Stimulated activated naive CD8-positive, alpha-beta T cell treated with anti-CD3 and anti-CD28 coated beads, Interleukin-15, Interleukin-2, amounts not matched to agents 100 U/mL and 50 U/mL, for 24 hours (primary cell): ENCODE data around the gene VKORC1.
"Not testable (repeated sequence)": the region's sequence is repeated elsewhere in the genome, so short reads cannot be mapped to it uniquely, and the experiment has no call there.

ENCODE experiments used
- ATAC-seq: fragments of 150-1000 bp; cut with Tn5 transposase; one replicate; pipeline ENCODE4 v1.10.0; 2021
- DNase-seq: peaks from one replicate; pipeline ENCODE4 v3.0.0; 2021

VKORC1 gene

DNA sequence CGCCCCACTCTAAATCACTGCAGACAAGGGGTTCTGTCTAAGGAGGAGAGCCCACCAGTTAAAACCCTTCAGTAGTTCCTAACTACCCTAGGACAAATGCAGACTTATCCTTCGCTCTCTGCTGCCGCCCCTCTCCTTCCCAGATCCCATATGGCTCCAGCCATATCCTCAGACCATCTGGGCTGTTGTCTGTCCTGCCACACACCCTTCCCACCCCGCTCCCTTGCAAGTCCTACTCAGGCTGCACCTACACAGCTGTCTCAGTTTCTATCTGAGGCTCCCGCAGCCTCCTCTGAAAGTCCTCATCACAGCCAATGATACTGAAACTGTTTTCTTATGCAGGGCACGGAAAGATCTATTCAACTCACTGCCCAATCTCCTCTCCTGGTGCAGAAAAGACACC lies 12.9 kb upstream of the VKORC1 start:
- ATAC-seq: peak; percentile 78

DNA sequence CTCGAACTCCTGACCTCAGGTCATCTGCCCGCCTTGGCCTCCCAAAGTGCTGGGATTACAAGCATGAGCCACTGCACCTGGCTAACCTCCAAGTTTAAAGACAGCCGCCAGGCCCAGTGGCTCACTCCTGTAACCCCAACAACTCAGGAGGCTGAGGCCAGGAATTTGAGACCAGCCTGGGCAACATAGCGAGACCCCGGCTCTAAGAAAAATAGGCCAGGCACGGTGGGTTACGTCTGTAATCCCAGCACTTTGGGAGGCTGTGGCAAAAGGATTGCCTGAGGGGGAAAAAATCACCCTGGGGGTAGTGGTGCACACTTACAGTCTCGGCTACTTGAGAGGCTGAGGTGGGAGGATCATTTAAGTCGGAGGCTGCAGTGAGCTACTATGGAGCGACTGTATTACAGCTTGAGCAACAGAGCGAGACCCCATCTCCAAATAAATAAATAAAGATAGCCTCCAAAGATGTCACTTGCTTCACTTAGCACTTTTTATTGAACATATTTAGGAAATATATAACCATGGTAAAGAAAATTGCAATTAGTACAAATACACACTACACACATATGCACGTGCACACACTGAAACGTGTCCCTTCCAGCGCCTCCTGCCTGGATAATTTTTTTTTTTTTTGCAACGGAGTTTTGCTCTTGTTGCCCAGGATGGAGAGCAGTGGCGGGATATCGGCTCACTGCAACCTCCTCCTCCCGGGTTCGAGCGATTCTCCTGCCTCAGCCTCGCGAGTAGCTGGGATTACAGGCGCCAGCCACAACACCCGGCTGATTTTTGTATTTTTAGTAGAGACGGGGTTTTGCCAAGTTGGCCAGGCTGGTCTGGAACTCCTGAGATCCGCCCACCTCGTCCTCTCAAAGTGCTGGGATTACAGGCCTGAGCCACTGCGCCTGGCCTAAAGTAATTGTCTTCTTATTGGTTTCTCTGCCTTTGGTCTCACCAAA lies 12.2 kb upstream of the VKORC1 start:
- no peak for ATAC-seq
- no peak for DNase-seq

More for the DNA sequence above, 12.9 kb upstream of the VKORC1 start:
- DNase-seq: peak; percentile 56

DNA sequence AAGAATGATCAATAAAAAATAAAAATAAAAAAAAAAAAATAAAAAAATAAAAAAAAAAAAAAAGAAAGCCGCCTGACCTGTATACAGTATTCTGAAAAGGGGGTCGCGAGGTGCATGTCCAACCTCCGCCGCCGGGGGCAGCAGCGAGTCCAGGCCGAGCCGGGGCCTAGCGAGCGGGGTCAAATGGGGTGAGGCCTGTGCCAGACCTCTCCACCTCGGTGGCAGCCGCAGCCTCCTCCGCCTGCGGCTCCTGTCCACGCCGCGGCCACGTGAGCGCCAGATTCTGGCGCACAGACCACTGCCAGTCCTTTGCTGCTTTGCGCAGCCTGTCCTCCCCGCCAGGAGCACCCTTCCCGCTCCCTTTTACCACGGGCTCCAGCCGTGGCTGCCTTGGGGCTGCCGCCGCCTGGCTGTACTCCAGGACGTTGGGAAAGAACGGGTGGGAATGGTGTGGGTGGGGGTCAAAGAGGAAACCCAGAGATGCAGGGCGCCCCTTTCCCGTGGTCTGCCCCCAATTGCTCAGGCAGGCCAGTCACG lies 11.1 kb upstream of the VKORC1 start:
- DNase-seq: peak; percentile 95
- ATAC-seq: peak; percentile 63

DNA sequence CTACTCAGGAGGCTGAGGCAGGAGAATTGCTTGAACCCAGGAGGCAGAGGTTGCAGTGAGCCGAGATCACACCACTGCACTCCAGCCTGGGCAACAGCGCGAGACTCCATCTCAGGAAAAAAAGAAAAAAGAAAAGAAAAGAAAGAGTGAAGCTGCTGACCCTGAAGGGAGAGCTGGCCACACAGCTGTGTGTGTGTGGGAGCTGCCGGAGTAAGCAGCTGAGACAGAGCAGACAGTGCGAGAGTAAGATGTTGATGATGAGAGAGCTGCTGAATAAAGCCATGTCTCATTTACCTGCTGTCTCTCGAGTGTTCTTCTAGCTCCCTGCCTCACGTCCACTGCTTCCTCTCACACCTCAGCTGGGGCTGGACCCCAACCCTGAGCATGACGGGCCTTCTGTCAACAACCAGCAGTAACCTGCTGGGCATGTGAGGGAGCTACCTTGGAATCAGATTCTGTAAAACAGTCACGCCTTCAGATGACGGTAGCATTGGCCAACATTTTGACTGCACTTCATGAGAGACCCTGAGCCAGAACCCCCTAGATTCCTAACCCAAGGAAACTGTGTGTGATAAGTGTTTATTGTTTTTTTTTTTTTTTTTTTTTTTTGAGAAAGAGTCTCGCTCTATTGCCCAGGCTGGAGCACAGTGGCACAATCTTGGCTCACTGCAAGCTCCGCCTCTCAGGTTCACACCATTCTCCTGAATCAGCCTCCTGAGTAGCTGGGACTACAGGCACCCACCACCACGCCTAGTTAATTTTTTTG lies 6.5 kb upstream of the VKORC1 start:
- DNase-seq, ATAC-seq: not testable (repeated sequence)

DNA sequence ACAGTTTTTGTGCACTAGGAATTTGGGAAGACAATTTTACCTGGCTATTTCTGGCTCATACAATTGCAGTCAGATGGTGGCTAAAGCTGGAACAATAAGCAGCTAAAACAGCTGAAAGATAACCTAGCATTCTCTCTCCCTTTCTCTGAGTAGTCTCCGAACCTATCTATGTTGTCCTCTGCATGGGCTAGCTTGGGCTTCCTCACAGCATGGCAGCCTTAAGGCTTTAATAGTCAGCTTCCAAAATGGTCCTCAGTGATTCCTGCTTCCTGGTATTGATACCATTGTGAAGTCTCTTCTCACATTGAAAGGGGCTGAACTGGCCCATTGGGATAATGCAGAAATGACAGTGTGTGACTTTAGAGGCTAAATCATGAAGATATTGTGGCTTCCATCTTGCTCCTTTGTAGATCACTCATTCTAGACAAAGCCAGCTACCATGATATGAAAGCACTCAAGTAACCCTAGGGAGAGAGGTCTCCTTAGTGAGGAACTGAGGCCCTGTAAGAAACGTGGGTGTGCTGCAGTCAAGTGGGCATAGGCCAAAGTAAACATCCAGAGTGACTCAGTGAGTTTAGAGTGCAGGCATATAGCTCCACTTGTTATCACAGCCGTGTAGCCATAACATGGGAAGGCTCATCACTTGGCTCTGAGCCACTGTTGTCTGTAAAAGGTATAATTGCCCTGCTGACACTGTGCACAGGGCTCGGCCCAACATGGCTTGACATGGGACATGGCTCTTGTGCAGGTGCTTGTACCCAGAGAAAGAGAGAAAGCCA lies 5.5 kb upstream of the VKORC1 start:
- DNase-seq (no peak), ATAC-seq (no peak)

DNA sequence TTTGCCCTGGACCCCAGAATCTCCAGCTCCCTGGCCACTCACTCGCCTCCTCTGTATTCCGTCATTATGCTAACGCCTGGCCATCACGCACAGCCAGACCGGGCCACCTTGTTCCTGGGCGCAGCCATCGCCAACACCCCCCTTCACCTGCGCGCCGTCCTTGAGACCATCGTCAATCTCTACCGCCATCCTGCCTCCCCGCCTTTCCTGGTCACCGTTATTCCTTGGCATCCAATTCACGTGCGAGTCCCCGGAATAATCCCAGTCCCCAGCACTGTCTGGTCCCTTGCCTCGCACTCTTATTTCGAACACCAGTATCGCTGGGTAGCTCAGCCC lies 541 bp downstream of the VKORC1 start:
- ATAC-seq: no peak
- peak; percentile 28 for DNase-seq

DNA sequence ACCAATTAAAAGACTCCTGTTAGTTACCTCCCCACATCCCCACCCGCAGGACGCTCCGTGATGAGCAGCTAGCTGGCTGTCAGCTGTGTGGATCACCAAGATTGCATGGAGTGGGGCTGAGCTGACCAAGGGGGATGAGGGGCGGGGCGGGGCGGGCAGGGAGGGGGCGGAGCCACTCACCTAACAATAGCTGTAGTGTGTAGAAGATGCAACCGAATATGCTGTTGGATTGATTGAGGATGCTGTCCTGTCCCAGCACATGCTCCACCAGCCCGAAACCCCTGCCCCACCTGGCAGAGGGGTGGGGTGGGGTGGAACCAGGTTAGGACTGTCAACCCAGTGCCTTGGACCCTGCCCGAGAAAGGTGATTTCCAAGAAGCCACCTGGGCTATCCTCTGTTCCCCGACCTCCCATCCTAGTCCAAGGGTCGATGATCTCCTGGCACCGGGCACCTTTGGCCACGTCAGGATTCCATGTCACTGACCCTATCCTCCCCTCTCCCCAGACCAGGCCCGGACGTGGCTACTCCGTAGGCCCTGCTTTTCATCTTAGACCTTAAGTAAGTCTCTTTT lies 1.4 kb downstream of the VKORC1 start:
- ATAC-seq (no peak), DNase-seq (no peak)

DNA sequence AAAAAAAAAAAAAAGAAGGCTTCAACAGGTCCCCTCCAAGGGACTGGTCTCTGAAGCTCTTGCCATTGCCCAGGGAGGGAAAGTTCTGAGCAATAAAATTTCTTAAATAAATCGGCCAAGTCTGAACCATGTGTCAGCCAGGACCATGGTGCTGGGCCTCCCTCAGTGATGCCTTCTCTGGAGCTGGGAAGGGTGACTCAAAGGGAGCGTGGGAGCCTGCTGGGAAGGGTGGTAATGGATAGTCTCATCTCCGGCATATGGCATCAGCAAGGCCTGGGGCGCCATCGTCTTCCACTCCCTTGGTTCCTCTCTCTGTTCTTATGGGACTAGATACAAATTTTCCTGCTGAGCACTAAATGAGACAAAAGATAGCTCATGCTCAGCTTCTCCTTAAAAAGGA lies 2.3 kb downstream of the VKORC1 start:
- ATAC-seq (no peak), DNase-seq (no peak)

DNA sequence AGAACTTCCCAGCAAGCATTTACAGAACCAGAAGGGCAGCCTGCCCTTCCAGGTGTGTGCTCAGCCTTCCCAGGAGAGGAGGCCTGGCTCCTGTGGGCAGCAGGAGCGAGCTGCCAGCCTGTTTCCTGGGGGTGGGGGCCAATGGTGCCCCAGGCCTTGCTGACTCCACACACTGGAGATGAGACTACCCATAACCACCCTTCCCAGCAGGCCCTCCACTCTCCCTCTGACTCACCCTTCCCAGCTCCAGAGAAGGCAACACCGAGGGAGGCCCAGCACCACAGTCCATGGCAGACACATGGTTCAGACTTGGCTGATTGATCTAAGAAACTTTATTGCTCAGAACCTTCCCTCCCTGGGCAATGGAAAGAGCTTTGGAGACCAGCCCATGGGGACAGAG lies 4.1 kb downstream of the VKORC1 start:
- DNase-seq (no peak), ATAC-seq (no peak)

DNA sequence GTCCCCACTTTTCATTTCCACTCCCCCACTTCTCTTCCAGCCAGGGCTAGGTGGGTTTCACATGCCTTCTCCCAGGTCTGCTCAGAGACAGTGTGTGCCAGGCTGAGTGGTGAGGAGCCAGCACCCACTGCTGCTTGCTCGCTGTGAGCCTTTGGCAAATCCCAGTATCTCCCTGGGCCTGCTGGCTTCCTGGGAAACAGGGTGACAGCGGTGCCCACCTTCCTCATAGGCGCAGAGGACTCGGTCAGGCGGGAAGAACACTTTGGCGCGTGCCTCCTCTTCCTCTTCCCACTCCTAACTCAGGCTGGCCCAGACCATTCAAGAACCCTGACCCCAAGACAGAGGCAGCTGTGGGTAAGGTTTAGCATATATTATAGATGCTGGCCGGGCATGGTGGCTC lies 5.4 kb downstream of the VKORC1 start:
- DNase-seq: no peak
- no peak for ATAC-seq

DNA sequence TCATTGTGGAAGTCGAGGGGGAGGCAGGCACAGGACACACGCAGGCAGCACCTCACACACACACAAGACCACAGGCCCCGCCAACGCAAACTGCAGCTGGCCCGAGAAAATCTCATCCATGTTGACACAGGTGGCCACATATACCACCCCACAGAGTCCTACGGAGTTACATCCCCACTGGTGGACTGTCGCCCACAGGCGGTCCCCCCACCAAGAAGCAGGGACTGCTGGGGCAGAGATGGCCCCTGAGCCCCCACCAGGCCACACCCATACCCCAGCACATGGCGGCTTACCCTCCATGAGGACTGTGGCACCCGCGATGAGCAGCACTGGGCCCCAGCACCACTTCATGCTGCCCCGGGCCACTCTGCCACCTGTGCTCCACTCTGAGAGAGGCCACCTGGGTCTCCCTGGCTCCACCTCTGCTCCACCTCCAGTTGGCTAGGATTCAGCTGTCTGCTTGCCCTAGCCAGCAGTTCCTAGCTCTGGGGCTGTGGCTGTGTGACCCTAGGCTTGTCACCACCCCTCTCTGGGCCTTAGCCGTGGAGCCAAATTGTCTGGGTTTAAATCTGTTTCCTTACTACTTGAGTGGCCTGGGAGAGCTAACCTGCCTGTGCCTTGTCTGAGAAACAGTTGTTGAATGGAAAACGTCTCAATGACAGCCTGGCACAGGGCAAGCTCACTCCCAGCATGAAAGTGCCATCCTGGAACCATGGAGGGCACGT lies 6.0 kb downstream of the VKORC1 start, which contains the start of gene PRSS53:
Gene PRSS53 (minus strand): TSS at position 485 of the 725 bp plus-strand sequence. CDS start 134 bp downstream, at position 351.
- DNase-seq: no peak
- no peak for ATAC-seq

DNA sequence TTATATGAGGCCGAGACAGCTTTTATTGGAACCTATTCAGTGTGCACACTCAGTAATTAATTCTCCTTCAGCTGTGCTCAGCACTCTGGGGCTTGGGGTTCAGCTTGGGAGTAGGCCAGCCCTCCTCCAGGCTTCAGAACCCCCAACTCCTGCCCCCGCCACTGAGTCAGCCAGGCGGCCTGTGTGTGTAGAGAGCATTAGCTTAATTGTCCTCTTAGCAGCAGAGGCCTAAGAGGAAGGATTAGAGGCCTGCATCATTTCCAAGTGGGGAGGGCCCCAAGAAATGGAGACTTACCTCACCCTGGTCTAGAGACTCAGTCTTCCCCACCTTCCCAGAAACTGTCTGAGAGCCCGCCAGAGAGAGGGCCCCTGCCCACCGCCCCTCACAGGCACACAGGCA lies 6.6 kb downstream of the VKORC1 start:
- no peak for ATAC-seq
- no peak for DNase-seq

DNA sequence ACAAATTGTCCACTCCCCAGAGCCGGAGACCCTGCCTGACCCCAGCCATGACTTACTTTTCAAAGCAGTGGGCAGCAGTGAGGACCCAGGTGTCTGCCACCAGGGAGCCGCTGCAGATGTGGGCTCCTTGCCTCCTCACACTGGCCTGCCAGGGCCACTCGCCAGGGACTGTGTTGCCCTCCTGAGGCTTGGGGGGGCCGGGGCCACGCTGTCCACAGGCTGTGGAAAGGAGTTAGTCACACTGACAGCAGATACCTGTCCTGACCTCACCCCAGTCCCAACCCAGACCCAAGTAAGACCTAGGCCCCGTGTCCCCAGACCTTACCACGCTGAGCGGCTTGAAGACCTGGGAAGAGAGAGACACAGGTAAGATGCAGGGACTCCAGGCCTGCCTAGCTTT lies 7.1 kb downstream of the VKORC1 start:
- DNase-seq (no peak), ATAC-seq (no peak)

DNA sequence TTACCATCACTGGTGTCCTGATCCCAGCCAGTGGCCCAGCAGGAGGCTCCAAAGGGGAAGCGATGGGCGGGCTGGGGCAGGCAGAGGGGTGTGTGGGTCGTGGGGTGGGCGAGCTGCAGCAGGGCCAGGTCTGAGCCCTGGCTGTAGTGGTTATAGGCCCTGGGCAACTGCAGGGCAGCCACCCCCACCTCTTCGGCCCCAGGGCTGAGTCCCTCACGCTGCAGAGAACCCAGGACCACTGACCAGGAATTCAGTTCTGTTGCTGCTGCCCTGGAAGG lies 8.0 kb downstream of the VKORC1 start:
- ATAC-seq: no peak
- DNase-seq: no peak

DNA sequence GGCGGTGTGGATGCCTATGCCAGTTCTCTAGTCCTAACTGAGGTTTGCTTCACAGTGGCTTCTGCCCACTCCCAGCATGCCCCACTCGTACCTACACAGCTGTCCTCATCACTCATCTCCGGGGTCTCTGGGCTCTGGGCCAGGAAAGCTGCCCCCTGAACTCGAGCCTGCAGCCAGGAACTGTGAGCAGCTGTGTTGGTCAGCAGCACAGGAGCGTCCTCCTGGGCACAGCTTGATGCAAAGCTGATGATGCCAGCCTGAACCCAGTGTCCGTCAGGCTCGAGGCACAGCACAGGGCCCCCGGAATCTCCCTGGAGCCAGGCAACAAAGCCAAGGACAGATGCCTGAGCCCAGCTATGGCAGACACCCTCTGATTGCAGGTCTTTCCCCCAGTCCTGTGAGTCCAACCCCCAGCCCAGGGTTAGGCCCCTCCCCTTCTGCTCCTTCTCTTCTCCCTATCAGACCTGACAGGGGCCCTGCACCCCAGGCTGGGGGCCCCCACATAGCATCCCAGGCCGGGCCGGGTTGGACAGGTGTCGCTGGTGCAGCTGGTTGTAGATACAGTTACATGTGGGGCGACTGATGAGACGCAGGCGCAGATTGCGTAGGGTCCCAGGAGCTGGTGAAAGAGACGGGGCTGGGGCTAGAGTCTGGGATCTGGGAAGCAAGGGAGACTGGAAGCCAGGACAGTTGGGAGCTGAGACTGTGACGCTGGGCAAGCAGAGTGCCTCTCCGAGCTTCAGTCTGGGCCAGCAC lies 8.5 kb downstream of the VKORC1 start:
- ATAC-seq (no peak), DNase-seq (no peak)

DNA sequence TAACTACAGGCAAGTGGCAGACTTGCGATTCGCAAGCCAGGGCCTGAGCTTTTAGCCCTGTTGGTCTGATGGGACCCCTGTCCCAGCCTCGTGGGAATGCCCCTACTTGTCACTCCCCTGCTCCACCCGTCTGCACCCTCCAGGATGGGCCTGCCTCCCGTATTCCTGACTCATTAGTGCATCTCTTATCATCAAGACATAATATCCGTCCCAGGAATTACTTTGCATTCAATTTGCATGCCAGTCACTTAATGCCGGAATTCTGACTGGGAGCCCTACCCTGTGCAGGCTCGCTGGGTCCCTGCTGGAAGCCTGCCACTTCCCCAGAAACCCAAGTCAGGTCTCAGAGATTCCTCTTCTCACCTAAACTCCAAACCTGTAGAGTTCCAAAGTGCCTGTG lies 9.2 kb downstream of the VKORC1 start:
- DNase-seq (no peak), ATAC-seq (no peak)

DNA sequence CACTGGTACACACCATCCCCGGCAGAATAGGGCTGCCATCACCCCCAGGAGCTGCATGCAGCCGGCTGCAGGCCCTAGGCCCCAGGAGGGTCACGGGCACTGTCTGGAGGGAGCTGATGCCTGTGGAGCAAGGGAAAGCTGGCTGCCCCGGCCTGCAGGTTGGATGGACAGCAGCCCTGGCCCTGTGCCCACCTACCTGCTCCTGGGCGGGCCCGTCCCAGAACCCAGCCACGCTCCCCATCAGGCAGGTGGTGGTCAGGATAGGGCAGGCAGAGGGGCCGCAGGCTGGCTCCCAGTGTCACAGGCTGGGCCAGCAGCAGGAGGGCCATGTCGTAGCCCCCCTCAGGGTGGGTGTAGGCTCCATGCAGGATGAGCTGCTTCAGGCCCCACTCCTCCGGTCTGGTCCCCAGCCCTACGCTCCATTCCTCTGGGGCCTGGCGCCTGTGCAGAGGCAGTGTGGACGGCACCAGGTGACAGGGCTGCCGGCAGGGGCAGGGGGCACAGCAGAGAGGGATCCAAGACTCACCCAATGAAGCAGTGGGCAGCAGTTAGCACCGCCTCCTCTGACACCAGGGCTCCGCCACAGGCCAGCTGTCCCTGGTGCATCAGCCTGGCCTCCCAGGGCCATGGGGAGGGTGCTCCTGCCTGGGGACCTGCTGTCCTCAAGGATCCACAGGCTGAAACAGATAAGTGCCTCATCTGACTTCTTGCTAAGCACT lies 9.9 kb downstream of the VKORC1 start:
- DNase-seq (no peak), ATAC-seq (no peak)

DNA sequence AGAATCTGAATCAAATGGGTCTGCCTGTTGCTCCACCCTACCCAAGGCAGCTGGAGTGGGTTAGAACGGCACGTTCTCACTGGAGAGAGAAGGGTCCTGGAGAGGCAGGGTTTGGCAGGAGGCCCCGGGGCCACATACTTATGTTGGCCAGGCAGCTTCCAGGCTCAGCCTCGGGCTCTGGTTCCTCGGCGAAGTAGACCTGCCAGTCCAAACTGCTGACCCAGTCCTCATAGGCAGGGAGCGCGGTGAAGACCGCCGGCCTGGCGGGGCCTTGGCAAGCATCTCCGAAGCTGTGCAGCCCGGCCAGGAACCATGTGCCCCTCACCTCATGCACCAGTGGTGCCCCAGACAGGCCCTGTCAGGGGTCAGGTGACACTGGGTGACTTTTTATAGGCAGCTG lies 10.6 kb downstream of the VKORC1 start:
- no peak for DNase-seq
- ATAC-seq: no peak

DNA sequence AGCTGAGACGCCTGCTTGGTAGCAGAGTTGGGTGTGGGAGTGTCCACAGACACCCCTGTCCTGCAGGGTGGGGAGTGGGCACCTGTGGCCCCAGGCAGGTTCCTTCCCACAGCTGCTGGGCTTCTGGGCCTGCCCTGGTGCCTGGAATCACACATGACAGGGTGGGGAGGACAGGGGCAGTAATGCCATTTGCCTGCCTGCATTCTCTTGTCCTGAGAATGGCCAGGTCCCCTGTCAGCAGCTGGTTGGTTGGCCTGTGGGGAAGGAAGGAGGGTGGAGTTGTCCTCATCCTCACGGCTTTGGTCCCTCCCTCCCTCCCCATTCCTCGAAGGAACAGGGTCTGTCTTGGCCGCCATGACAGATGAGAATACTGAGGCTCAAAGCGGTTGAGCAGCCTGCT lies 11.0 kb downstream of the VKORC1 start:
- ATAC-seq (no peak), DNase-seq (no peak)

DNA sequence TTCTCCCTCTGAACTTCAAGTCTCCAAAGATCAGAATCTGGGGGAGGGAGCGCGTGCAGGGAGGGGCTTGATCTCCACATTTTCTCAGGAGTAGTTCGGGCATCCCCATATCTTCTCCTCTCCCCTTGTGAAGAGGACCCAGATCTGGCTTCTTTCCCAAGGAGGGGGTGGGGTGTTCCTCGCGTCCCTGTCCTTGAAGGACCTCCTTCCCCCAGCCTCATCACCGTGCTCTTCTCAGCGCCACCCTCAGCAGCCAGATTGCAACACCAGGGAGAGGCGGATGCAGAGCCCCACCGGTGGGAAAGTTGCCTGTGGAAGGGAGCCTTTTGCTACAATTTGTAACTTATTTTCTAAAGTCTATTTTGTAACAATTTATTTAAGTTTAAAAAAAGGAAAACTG lies 11.5 kb downstream of the VKORC1 start:
- no peak for ATAC-seq
- no peak for DNase-seq
